HG02763 (cell line): ENCODE measurements around the gene EYA2.

ENCODE experiments used
- ATAC-seq: cut with Tn5 transposase; IDR thresholded peaks from one replicate; pipeline ENCODE4 v1.9.1; 2021; ENCODE audit warnings: mild to moderate bottlenecking, moderate library complexity; ENCODE audit not compliant: unreplicated experiment

The EYA2 gene

GRCh38 chr20:47099825-47100441 lies 205.3 kb downstream of the EYA2 start:
- no peak for ATAC-seq

- no peak for ATAC-seq
Measured at GRCh38 chr20:47102629-47103028, 208.0 kb downstream of the EYA2 start.

- no peak for ATAC-seq
Measured at GRCh38 chr20:47106786-47107185, 212.1 kb downstream of the EYA2 start.

GRCh38 chr20:47108994-47109393 lies 214.4 kb downstream of the EYA2 start:
- ATAC-seq: no peak

GRCh38 chr20:47110819-47111218 lies 216.2 kb downstream of the EYA2 start:
- ATAC-seq: no peak

- ATAC-seq: no peak
Measured at GRCh38 chr20:47111576-47111975, 216.9 kb downstream of the EYA2 start.

GRCh38 chr20:47113362-47114109 lies 218.9 kb downstream of the EYA2 start:
- ATAC-seq: no peak

- ATAC-seq: no peak
Measured at GRCh38 chr20:47115694-47116093, 221.1 kb downstream of the EYA2 start.

- no peak for ATAC-seq
Measured at GRCh38 chr20:47117371-47117770, 222.7 kb downstream of the EYA2 start.

- no peak for ATAC-seq
Measured at GRCh38 chr20:47117773-47118172, 223.1 kb downstream of the EYA2 start.

GRCh38 chr20:47118206-47118605 lies 223.6 kb downstream of the EYA2 start:
- no peak for ATAC-seq

GRCh38 chr20:47118641-47119040 lies 224.0 kb downstream of the EYA2 start:
- ATAC-seq: no peak

- ATAC-seq: no peak
Measured at GRCh38 chr20:47120346-47120936, 225.8 kb downstream of the EYA2 start.

- no peak for ATAC-seq
Measured at GRCh38 chr20:47122560-47122959, 227.9 kb downstream of the EYA2 start.

GRCh38 chr20:47124181-47124717 lies 229.6 kb downstream of the EYA2 start:
- no peak for ATAC-seq

- ATAC-seq: no peak
Measured at GRCh38 chr20:47125508-47125757, 230.8 kb downstream of the EYA2 start.

GRCh38 chr20:47125758-47126591 lies 231.3 kb downstream of the EYA2 start:
- ATAC-seq: no peak

- ATAC-seq: no peak
Measured at GRCh38 chr20:47126709-47127108, 232.1 kb downstream of the EYA2 start.

- no peak for ATAC-seq
Measured at GRCh38 chr20:47127546-47127945, 232.9 kb downstream of the EYA2 start.

- ATAC-seq: no peak
Measured at GRCh38 chr20:47127999-47128398, 233.4 kb downstream of the EYA2 start.

GRCh38 chr20:47129306-47129705 lies 234.7 kb downstream of the EYA2 start:
- no peak for ATAC-seq
